NOMO-1 treated with dmso at 0.1 percent for 144 hours (cell line): ENCODE data around the gene ADPRHL1.
A peak's percentile ranks its signal among the peaks of the same experiment; 100 is the strongest.
"Not testable (repeated sequence)": the region's sequence is repeated elsewhere in the genome, so short reads cannot be mapped to it uniquely, and the experiment has no call there.

Experiments used
- DNase-seq: peaks from one replicate; lab custom pipeline; 2025; ENCODE audit not compliant: unreplicated experiment; lab: John Stamatoyannopoulos, UW

ADPRHL1 gene

GRCh38 chr13:113403255-113404104 lies 49.8 kb downstream of the ADPRHL1 start:
- DNase-seq, result no peak

DNA sequence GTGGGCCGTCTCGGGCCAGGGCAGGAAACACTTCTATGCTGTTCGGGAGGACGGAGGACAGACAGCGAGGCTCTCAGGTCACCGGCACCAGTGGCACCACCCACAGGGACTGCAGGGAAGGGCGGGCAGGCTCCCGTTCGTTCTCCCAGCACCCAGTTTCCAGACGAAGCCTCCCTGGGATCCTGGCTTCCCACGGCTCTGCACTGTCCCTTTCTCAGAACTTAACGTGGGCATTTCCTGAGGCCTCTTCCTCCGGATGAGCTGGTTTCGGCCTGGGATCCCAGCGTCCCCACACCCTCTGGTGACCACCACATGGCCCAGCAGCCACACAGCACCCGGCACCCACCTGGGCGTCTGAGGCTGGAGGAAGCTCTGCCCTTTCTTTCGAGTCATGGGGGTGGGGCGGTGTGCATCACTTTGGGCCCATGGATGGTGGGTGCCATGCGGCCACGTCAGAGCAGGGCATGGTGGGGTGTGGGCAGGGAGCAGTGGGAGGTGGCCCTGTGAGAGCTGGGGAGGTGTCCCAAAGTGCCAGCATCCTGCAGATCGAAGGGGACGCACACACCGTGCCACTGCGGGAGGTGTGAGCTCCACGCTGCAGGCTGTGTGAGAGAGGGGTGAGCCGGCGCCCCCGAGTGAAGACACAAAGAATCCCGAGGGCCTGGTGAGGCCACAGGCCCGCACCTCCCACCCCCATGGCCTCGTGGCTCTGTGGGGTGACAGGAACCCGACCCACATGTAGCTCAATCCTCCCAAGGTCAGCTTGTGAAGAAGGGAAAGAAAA lies 50.6 kb downstream of the ADPRHL1 start:
- DNase-seq, result no peak

GRCh38 chr13:113401452-113402415 lies 51.6 kb downstream of the ADPRHL1 start:
- no peak for DNase-seq

GRCh38 chr13:113400621-113401451 lies 52.5 kb downstream of the ADPRHL1 start:
- DNase-seq, result no peak

GRCh38 chr13:113399755-113400149 lies 53.5 kb downstream of the ADPRHL1 start:
- DNase-seq, result no peak

- no peak for DNase-seq
Observed at GRCh38 chr13:113398963-113399754, 54.1 kb downstream of the ADPRHL1 start.

- DNase-seq, result no peak
Observed at GRCh38 chr13:113397608-113398425, 55.5 kb downstream of the ADPRHL1 start.

GRCh38 chr13:113394339-113394640 lies 59.0 kb downstream of the ADPRHL1 start:
- DNase-seq, result no peak

DNA sequence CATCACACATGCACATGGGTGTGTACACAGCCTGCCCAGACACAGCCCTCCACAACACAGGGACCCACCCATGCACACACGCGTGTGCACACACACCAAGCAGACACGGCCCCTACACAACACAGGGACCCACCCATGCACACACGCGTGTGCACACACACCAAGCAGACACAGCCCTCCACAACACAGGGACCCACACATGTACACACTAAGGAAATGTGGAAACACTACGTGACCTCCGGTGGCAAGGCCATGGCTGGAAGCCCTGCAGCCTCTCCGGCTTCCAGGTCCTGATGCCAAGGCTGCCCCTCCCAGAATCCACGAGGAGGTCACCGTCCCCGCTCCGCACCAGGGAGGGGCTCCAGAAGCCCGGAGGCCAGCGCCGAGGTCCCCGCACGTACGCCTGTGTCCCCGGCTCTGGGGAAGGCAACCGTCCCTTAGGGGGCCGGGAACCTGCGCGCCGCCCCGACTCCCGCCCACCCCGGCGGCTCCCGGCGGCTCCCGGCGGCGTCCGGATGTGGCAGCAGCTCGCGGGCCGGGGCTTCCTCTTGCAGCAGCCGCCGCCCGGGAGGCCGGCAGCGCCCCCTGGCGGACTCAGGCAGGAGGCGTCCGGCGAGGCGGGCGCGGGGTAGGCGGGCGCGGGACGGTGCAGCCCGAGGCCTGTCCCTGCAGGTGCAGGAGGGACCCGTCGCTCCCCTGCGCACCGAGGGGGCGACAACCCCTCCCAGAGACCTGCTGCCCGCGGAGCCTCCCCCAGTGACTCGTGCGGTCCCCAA lies 59.5 kb downstream of the ADPRHL1 start:
- peak; percentile 68 for DNase-seq

DNA sequence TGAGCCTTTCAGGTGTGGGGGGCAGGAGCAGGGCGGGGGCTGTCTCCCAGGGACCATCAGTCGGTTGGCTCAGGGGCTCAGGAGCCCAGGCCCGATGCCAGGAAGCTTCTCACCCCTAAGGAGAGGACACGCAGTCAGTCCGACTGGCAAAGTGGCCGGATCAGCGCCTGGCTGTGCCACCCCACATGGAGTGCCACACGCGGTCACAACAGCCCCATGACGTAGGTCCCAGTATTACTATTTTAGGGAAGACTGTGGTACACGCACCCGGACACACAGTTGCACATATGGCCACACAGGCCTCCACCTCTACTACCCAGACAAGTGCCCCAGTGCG lies 60.1 kb downstream of the ADPRHL1 start:
- DNase-seq, result no peak

DNA sequence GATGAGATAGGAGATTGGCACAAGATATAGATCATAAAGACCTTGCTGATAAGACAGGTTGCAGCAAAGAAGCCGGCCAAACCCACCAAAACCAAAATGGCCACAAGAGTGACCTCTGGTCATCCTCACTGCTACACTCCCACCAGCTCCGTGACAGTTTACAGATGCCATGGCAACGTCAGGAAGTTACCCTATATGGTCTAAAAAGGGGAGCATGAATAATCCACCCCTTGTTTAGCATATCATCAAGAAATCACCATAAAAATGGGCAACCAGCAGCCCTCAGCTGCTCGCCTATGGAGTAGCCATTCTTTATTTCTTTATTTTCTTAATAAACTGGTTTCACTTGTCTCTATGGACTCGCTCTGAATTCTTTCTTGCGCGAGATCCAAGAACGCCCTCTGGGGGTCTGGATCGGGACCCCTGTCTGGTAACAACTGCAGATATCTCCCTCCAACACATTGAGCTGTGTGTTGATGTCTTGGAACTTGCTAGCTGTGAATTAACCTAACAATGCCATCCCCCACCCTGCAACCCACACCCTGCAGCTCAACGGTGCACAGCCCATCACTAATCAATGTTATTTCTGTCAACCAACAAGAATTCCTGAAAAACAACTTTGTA lies 62.3 kb downstream of the ADPRHL1 start:
- DNase-seq, result no peak

DNA sequence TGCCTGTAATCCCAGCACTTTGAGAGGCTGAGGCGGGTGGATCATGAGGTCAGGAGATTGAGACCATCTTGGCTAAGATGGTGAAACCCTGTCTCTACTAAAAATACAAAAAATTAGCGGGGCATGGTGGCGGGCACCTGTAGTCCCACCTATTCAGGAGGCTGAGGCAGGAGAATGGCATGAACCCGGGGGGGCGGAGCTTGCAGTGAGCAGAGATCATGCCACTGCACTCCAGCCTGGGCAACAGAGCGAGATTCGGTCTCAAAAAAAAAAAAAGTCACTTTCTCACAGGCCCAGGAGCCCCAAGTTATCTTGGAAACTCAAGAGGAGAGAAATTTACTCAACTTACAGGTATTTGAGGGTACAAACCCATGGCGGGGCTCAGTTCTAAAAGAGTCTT lies 63.7 kb downstream of the ADPRHL1 start:
- DNase-seq, result not testable (repeated sequence)

DNA sequence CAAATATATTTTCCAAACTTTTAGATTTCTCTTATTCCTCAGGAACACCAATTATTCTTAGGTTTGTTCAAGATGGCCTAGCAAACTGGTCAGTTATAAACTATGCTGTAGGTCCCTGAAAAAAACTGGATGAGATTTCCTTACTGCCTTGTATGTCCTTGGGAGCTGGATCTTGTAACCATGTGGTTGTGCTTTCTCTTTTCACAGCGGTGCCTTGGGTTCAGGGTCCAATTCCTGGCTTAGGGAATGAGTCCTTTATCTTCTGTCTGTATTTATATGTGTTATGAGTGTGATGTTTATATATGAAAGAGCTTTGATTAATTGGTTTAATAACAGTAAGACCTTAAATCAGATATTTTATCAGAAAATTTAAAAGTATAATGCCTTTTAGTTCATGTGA lies 65.9 kb downstream of the ADPRHL1 start:
- no peak for DNase-seq

GRCh38 chr13:113383089-113383488 lies 70.2 kb downstream of the ADPRHL1 start:
- DNase-seq, result no peak

- DNase-seq, result not testable (repeated sequence)
Observed at GRCh38 chr13:113382542-113382941, 70.7 kb downstream of the ADPRHL1 start.

- no peak for DNase-seq
Observed at GRCh38 chr13:113378825-113379224, 74.5 kb downstream of the ADPRHL1 start.

DNA sequence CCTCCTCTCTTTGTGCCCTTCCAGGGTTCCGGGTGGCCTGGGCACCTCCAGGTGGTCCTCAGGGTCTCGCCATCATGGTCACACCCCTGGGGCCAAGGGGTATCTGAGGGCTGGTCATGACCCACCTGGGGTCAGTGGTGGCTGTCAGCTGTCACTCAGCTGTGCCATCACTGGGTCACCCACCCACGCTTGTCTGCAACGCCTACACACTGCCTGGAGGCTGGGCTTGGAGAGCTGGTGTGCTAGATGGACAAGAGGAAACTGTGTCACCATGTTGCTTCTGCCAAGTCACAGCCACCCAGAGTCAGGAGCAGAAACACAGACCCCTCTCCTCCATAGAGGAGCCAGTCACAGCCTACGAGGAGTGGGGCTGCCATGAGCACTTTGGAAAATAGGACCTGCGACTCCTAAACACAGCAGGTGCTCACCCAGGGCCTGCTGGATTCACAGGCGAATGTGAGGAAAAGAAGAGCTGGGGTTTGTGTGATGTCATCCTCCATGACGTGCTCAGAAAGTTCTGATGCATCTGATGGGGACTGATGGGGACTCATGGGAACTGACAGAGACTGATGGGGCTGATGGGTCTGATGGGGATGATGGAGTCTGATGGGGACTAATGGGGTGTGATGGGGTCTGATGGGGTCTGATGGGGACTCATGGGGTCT lies 78.6 kb downstream of the ADPRHL1 start:
- DNase-seq, result no peak
